LNCaP clone FGC (cell line): ENCODE data around the gene SLC29A3.
"Not testable (repeated sequence)": the region's sequence is repeated elsewhere in the genome, so short reads cannot be mapped to it uniquely, and the experiment has no call there.

Experiments used
- DNase-seq: peaks from one replicate; pipeline ENCODE4 v3.0.0-alpha.2; 2011; ENCODE audit warnings: low read depth
- H3K4me3 ChIP-seq: 2 replicates; pipeline ENCODE4 v1.5.1; 2011; ENCODE audit warnings: mild to moderate bottlenecking, low read depth, low read length, control low read depth
- CTCF ChIP-seq: IDR thresholded peaks from 2 replicates; pipeline ENCODE4 v1.5.1; 2012; ENCODE audit warnings: mild to moderate bottlenecking; ENCODE audit not compliant: control insufficient read depth, insufficient read depth; ENCODE audit errors: extremely low read depth

SLC29A3 gene

GRCh38 chr10:71294856-71295255, 24.2 kb upstream of the SLC29A3 start:
- no peak for TF ChIP-seq CTCF
- H3K4me3 ChIP-seq: no peak overlapping the region
- DNase-seq: no peak

- DNase-seq: no peak
- TF ChIP-seq CTCF: no peak
- H3K4me3 ChIP-seq: no peak overlapping the region
These were observed 23.4 kb upstream of the SLC29A3 start for GRCh38 chr10:71295641-71296040.

GRCh38 chr10:71296086-71296485, 23.0 kb upstream of the SLC29A3 start:
- H3K4me3 ChIP-seq: no peak overlapping the region
- DNase-seq: no peak
- no peak for TF ChIP-seq CTCF

GRCh38 chr10:71296811-71297210, 22.2 kb upstream of the SLC29A3 start:
- H3K4me3 ChIP-seq, DNase-seq: not testable (repeated sequence)

GRCh38 chr10:71297343-71297742, 21.7 kb upstream of the SLC29A3 start:
- no peak for TF ChIP-seq CTCF
- no peak overlapping the region for H3K4me3 ChIP-seq
- no peak for DNase-seq

GRCh38 chr10:71299071-71299785, 19.8 kb upstream of the SLC29A3 start:
- TF ChIP-seq CTCF: no peak
- H3K4me3 ChIP-seq: no peak overlapping the region
- no peak for DNase-seq

GRCh38 chr10:71300555-71301370, 18.3 kb upstream of the SLC29A3 start:
- DNase-seq: no peak
- H3K4me3 ChIP-seq: no peak overlapping the region
- TF ChIP-seq CTCF: no peak
